ENCODE measurements around the gene DNAJB1.

GRCh38 chr19:14482172-14482941, 35.8 kb downstream of the DNAJB1 start:
- TF ChIP-seq CTCF (IDR thresholded peaks at IDR 0.05) (no peak), EP300 (IDR thresholded peaks at IDR 0.05) (no peak), POLR2AphosphoS5 (IDR thresholded peaks at IDR 0.05) (no peak)
